Keratinocyte (primary cell): ENCODE results near the gene ZBTB40.

Source experiments
- EZH2 ChIP-seq: IDR thresholded peaks from one replicate; pipeline ENCODE4 v1.6.1; 2012; ENCODE audit warnings: inconsistent platforms, mild to moderate bottlenecking, low read length, moderate library complexity
- TF ChIP-seq, protein P1 (sequence below), 3 experiments: IDR thresholded peaks in 1 of 3; conservative IDR thresholded peaks in 1 of 3; optimal IDR thresholded peaks in 1 of 3; 2 replicates in 2 of 3; 3 replicates in 1 of 3; pipeline versions ENCODE3 to v1.5.1; 2011; ENCODE audit warnings: low read length in 3 of 3, mild to moderate bottlenecking in 3 of 3, moderate library complexity in 2 of 3, control low read depth in 1 of 3, inconsistent platforms in 1 of 3; ENCODE audit not compliant: insufficient read depth in 2 of 3; ENCODE audit errors: extremely low read depth in 1 of 3

DNA sequence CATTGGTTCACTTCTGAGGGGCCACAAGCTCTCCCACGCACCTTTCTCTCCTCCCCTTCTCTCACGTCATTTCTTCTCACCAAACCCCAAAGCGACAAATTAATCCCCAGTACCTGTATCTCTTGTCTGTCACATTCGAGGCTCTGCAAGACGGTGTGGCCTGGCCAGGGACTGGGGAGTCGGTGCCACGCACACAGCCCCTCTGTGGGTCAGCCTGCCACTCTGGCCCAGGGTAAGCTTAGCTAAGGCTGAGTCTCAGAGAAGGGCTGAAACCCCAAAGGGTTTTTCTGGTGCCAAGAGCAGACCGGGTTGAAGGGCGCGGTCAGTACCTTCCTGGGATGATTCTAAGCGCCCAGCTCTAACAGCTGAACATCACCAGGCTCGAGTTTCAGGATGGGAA, 34.2 kb upstream of the ZBTB40 start:
- TF ChIP-seq, protein P1, sequence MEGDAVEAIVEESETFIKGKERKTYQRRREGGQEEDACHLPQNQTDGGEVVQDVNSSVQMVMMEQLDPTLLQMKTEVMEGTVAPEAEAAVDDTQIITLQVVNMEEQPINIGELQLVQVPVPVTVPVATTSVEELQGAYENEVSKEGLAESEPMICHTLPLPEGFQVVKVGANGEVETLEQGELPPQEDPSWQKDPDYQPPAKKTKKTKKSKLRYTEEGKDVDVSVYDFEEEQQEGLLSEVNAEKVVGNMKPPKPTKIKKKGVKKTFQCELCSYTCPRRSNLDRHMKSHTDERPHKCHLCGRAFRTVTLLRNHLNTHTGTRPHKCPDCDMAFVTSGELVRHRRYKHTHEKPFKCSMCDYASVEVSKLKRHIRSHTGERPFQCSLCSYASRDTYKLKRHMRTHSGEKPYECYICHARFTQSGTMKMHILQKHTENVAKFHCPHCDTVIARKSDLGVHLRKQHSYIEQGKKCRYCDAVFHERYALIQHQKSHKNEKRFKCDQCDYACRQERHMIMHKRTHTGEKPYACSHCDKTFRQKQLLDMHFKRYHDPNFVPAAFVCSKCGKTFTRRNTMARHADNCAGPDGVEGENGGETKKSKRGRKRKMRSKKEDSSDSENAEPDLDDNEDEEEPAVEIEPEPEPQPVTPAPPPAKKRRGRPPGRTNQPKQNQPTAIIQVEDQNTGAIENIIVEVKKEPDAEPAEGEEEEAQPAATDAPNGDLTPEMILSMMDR (optimal IDR thresholded peaks at IDR 0.05 in 1 of 3, IDR thresholded peaks at IDR 0.05 in 1 of 3, conservative IDR thresholded peaks at IDR 0.05 in 1 of 3; ENCODE audit: extremely low read depth in 1 of 3, insufficient read depth in 2 of 3, low read length in 3 of 3), result no peak
- TF ChIP-seq EZH2, result no peak
